ENCODE results near the gene RNASEH1. TPM values are rescaled to one million over a fixed set of nuclear protein-coding genes. Genes with fewer than 3 reads are reported as not detected.

The RNASEH1 gene
- total and polyA plus RNA-seq, 4 donors, result 10.2 to 18.7 (median 12.9) TPM

- peaks cover 5 to 26% (median 12%) of the 10 kb centered on the region in 4 donors for H3K36me3 ChIP-seq (ENCODE audit: control insufficient read depth in 4 of 4, insufficient read depth in 3 of 4, low read depth in 1 of 4, low read length in 3 of 4)
- TF ChIP-seq HNF4G (IDR thresholded peaks at IDR 0.05) (no peak), CTCF (IDR thresholded peaks at IDR 0.05; ENCODE audit: low read depth, low read length, missing input control) (no peak), HNF4A (conservative IDR thresholded peaks at IDR 0.05) (no peak), RAD21 (IDR thresholded peaks at IDR 0.05) (no peak), REST (IDR thresholded peaks at IDR 0.05) (no peak), TAF1 (conservative IDR thresholded peaks at IDR 0.05) (no peak), EGR1 (IDR thresholded peaks at IDR 0.05; ENCODE audit: low read depth in 2 of 2) (no peak), YY1 (IDR thresholded peaks at IDR 0.05) (no peak), FOXA2 (IDR thresholded peaks at IDR 0.05) (no peak), JUND (IDR thresholded peaks at IDR 0.05) (no peak), RXRA (IDR thresholded peaks at IDR 0.05) (no peak), MAX (IDR thresholded peaks at IDR 0.05) (no peak)
- DNase-seq (ENCODE audit: low spot score), result no peak
Observed at GRCh38 chr2:3539836-3540235, 18.3 kb downstream of the RNASEH1 start.

GRCh38 chr2:3536682-3537632 lies 21.2 kb downstream of the RNASEH1 start:
- peak overlapping the region; percentile 75 to 96 for H3K27ac ChIP-seq (ENCODE audit: low read depth in 1 of 2, low read length in 2 of 2)
- H3K4me1 ChIP-seq (ENCODE audit: control insufficient read depth in 4 of 4, insufficient read depth in 4 of 4, low read length in 3 of 4), result peaks cover 16 to 45% (median 27%) of the 10 kb centered on the region in 4 donors
- TF ChIP-seq HNF4G (IDR thresholded peaks at IDR 0.05) (peak; percentile 73), FOXA1 (IDR thresholded peaks at IDR 0.05) (no peak), YY1 (IDR thresholded peaks at IDR 0.05) (peak; percentile 42), ZBTB33 (IDR thresholded peaks at IDR 0.05) (no peak), MAX (IDR thresholded peaks at IDR 0.05) (peak; percentile 84), FOXA2 (IDR thresholded peaks at IDR 0.05) (no peak), GABPA (IDR thresholded peaks at IDR 0.05 in 1 of 2, conservative IDR thresholded peaks at IDR 0.05 in 1 of 2) (peak in 1 of 2 donors; percentile 39), REST (IDR thresholded peaks at IDR 0.05) (peak; percentile 65), NR2F2 (IDR thresholded peaks at IDR 0.05) (peak; percentile 7)

More at GRCh38 chr2:3539836-3540235, 18.3 kb downstream of the RNASEH1 start:
- Histone ChIP-seq H3K27ac (ENCODE audit: low read depth in 1 of 2, low read length in 2 of 2) (no peak overlapping the region), H3K4me3 (ENCODE audit: low read depth in 1 of 3, low read length in 3 of 3) (no peak overlapping the region), H3K27me3 (ENCODE audit: control insufficient read depth in 4 of 4, insufficient read depth in 4 of 4, low read length in 3 of 4) (no peaks in the 10 kb centered on the region), H3K4me1 (ENCODE audit: control insufficient read depth in 4 of 4, insufficient read depth in 4 of 4, low read length in 3 of 4) (peaks cover 16 to 37% (median 23%) of the 10 kb centered on the region in 4 donors), H3K9ac (ENCODE audit: low read depth in 1 of 2, low read length in 2 of 2) (no peak overlapping the region), H3K9me3 (ENCODE audit: control insufficient read depth in 4 of 4, low read length in 3 of 4) (no peaks in the 10 kb centered on the region)
- WGBS, result 87% methylated on average over 9 of the region's 9 CpGs

More at GRCh38 chr2:3536682-3537632, 21.2 kb downstream of the RNASEH1 start:
- peak overlapping the region; percentile 1 to 80 for H3K9ac ChIP-seq (ENCODE audit: low read depth in 1 of 2, low read length in 2 of 2)
- H3K4me3 ChIP-seq (ENCODE audit: low read depth in 1 of 3, low read length in 3 of 3), result peak overlapping the region; percentile 2 to 23 (median 16)
- 42% methylated on average over 16 of the region's 16 CpGs for WGBS
- no peak for DNase-seq (ENCODE audit: low spot score)
- peaks cover 0 to 6% (median 3%) of the 10 kb centered on the region in 4 donors for H3K36me3 ChIP-seq (ENCODE audit: control insufficient read depth in 4 of 4, insufficient read depth in 3 of 4, low read depth in 1 of 4, low read length in 3 of 4)
- no peaks in the 10 kb centered on the region for H3K9me3 ChIP-seq (ENCODE audit: control insufficient read depth in 4 of 4, low read length in 3 of 4)
- no peaks in the 10 kb centered on the region for H3K27me3 ChIP-seq (ENCODE audit: control insufficient read depth in 4 of 4, insufficient read depth in 4 of 4, low read length in 3 of 4)
